Thoracic aorta (tissue), 2 donors: ENCODE results near the gene CCDC157. TPM values are rescaled to one million over a fixed set of nuclear protein-coding genes. Genes with fewer than 3 reads are reported as not detected.
"Not testable (repeated sequence)": the region's sequence is repeated elsewhere in the genome, so short reads cannot be mapped to it uniquely, and the experiment has no call there.

Experiments used
- ATAC-seq: fragments of 150-250 bp; one replicate; pipeline ENCODE4 v1.8.0; 2017; ENCODE audit warnings: low read depth; ENCODE audit not compliant: insufficient number of reproducible peaks, low FRiP score
- DNase-seq: peaks from one replicate; pipeline ENCODE4 v3.0.0-alpha.2; 2020; ENCODE audit warnings: low spot score
- H3K27ac ChIP-seq, 2 donors: fragments of 200-600 bp; sonication (generic); 1 replicate in 1 of 2; 2 replicates in 1 of 2; pipeline ENCODE4 v1.5.1; 2016; ENCODE audit warnings: mild to moderate bottlenecking in 2 of 2, moderate library complexity in 2 of 2
- H3K27me3 ChIP-seq: fragments of 200-600 bp; sonication (generic); replicated peaks from 2 replicates; pipeline ENCODE4 v1.6.0; 2016; ENCODE audit warnings: mild to moderate bottlenecking; ENCODE audit not compliant: insufficient read depth
- H3K36me3 ChIP-seq: fragments of 200-600 bp; sonication (generic); one replicate; pipeline ENCODE4 v1.5.1; 2016
- H3K4me1 ChIP-seq, 2 donors: fragments of 200-600 bp; sonication (generic); 1 replicate in 1 of 2; 2 replicates in 1 of 2; pipeline versions ENCODE4 v1.5.1 to v1.6.0; 2016; ENCODE audit warnings: low read depth in 2 of 2, mild to moderate bottlenecking in 1 of 2; ENCODE audit not compliant: control insufficient read depth in 1 of 2
- H3K4me3 ChIP-seq: fragments of 200-600 bp; sonication (generic); 2 replicates; pipeline ENCODE4 v1.5.1; 2016; ENCODE audit warnings: mild to moderate bottlenecking
- H3K9me3 ChIP-seq: fragments of 200-600 bp; sonication (generic); 2 replicates; pipeline ENCODE4 v1.5.1; 2016
- CTCF ChIP-seq: fragments of 200-600 bp; sonication (generic); IDR thresholded peaks from one replicate; pipeline ENCODE4 v1.5.1; 2019; ENCODE audit warnings: antibody characterized with exemption
- total RNA-seq, 2 donors: library from RNA; depleted of rRNA; stranded (reverse); fragments of >200 nt; gene quantifications; one replicate each; pipeline versions ENCODE4 v1.1.0 to v1.2.3, GENCODE V29; 2016

Gene CCDC157
- total RNA-seq, 2 donors from 2014 or later = 0.27 to 2.9 TPM

- DNase-seq (no peak), ATAC-seq (no peak)
- TF ChIP-seq CTCF = no peak
- H3K36me3 ChIP-seq = no peaks in the 10 kb centered on the region
- H3K27ac ChIP-seq = no peak overlapping the region
- H3K9me3 ChIP-seq = no peaks in the 10 kb centered on the region
- H3K4me3 ChIP-seq = no peak overlapping the region
- H3K4me1 ChIP-seq = peaks cover 0 to 19% of the 10 kb centered on the region in 2 donors
- H3K27me3 ChIP-seq = no peaks in the 10 kb centered on the region
Observed at GRCh38 chr22:30402028-30402765, 45.4 kb downstream of the CCDC157 start.

GRCh38 chr22:30402766-30403104 is 45.9 kb downstream of the CCDC157 start:
- ATAC-seq, H3K36me3 ChIP-seq, H3K4me3 ChIP-seq, H3K9me3 ChIP-seq, DNase-seq, H3K27me3 ChIP-seq, H3K27ac ChIP-seq: not testable (repeated sequence)
- peaks cover 0 to 14% of the 10 kb centered on the region in 2 donors for H3K4me1 ChIP-seq

- Histone ChIP-seq H3K36me3 (peaks cover 7% of the 10 kb centered on the region), H3K4me1 (no peaks in the 10 kb centered on the region), H3K9me3 (no peaks in the 10 kb centered on the region), H3K4me3 (no peak overlapping the region), H3K27me3 (no peaks in the 10 kb centered on the region), H3K27ac (no peak overlapping the region)
- ATAC-seq = no peak
- TF ChIP-seq CTCF = no peak
- no peak for DNase-seq
Observed at GRCh38 chr22:30404307-30404706, 47.5 kb downstream of the CCDC157 start.

GRCh38 chr22:30405731-30406130 is 48.9 kb downstream of the CCDC157 start:
- no peaks in the 10 kb centered on the region for H3K9me3 ChIP-seq
- ATAC-seq (no peak), DNase-seq (no peak)
- peaks cover 13% of the 10 kb centered on the region for H3K36me3 ChIP-seq
- no peak overlapping the region for H3K4me3 ChIP-seq
- no peak overlapping the region for H3K27ac ChIP-seq
- no peaks in the 10 kb centered on the region for H3K4me1 ChIP-seq
- TF ChIP-seq CTCF = no peak
- no peaks in the 10 kb centered on the region for H3K27me3 ChIP-seq

GRCh38 chr22:30406400-30406799 is 49.6 kb downstream of the CCDC157 start:
- no peak overlapping the region for H3K4me3 ChIP-seq
- no peaks in the 10 kb centered on the region for H3K27me3 ChIP-seq
- ATAC-seq (no peak), DNase-seq (no peak)
- no peaks in the 10 kb centered on the region for H3K9me3 ChIP-seq
- H3K36me3 ChIP-seq = peaks cover 18% of the 10 kb centered on the region
- no peak for TF ChIP-seq CTCF
- no peaks in the 10 kb centered on the region for H3K4me1 ChIP-seq
- no peak overlapping the region for H3K27ac ChIP-seq
